NCI-H2227 treated with DMSO at 0.1 percent for 48 hours (cell line): ENCODE results near the gene NAP1L4.
A peak's percentile ranks its signal among the peaks of the same experiment; 100 is the strongest.

Source experiments
- DNase-seq: peaks from one replicate; lab custom pipeline; 2025; lab: John Stamatoyannopoulos, UW

The NAP1L4 gene, protein sequence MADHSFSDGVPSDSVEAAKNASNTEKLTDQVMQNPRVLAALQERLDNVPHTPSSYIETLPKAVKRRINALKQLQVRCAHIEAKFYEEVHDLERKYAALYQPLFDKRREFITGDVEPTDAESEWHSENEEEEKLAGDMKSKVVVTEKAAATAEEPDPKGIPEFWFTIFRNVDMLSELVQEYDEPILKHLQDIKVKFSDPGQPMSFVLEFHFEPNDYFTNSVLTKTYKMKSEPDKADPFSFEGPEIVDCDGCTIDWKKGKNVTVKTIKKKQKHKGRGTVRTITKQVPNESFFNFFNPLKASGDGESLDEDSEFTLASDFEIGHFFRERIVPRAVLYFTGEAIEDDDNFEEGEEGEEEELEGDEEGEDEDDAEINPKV

DNA sequence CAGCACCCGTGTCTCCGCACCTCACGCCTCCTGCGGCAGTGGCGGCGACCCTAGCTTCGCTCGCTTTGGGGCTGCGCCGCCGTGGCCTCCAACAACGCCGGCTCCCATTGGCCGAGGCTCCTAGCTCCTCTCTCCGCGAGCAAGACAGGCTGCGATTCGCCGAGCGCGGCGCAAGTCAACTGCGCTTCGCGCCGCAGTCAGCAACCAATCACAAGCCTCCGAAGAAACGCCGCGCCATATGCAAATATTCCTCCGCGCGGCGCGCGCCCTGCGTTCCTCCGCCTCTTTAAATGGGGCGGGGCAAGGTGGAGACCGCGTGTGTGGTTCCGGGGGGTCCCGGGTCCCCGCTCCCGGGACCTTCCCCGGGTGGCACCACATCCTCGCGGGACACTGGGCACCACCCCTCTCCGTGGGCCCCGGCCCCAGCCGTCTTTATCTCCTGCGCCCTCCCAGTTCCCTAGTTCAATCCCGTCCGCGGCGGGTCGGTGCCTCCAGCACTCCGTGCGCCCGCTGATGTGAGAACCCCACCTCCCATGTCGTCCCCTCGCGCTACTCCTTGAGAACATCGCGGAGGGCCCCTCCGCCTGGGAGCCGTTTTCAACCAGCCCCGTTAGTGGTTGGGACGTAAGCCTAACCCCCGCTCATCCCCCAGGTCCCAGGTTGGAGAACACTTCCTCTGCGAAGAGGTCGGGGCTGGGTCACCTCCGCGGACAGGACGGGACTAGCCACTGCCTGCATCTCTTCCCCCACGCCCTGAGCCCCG is at the start of gene NAP1L4:
Gene NAP1L4, minus strand, starts transcription at position 96 of the 763 bp plus-strand sequence. CDS start 13,109 bp downstream, outside the sequence.
- peak; percentile 99 for DNase-seq

DNA sequence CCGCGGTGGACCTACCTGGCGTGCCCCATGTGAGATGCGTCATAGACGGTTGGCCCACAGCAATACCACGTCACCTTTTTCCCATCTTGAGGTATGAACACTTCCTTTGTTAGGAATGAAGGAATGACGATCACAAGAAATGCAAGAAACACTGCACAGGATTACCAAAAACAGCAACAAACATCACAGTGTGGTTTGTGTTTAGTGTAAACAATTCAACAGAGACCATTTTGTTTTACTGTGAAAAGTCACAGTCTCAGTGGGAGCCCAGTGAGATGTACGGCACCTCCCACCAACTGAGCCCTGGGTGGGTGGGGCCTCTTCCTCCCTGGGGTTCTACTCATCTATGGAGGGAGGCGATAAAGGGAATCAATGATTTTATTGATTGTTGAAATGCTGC is 48.8 kb upstream of the NAP1L4 start:
- no peak for DNase-seq

DNA sequence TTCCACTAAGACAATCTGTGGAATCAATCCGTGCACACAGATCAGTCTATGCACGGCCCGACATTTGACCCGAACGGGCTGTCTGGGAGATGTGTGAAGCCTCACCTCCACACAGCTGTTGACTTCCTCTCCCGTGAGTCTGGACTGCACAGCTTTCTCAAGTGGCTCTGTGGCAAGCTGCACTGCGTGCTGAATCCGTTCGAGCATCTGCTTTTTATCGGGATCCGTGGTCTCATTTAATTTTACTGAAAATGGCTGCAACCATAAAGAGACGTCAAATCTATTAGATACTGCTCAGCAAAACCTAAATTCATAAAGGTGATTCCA is 45.8 kb upstream of the NAP1L4 start:
- no peak for DNase-seq

DNA sequence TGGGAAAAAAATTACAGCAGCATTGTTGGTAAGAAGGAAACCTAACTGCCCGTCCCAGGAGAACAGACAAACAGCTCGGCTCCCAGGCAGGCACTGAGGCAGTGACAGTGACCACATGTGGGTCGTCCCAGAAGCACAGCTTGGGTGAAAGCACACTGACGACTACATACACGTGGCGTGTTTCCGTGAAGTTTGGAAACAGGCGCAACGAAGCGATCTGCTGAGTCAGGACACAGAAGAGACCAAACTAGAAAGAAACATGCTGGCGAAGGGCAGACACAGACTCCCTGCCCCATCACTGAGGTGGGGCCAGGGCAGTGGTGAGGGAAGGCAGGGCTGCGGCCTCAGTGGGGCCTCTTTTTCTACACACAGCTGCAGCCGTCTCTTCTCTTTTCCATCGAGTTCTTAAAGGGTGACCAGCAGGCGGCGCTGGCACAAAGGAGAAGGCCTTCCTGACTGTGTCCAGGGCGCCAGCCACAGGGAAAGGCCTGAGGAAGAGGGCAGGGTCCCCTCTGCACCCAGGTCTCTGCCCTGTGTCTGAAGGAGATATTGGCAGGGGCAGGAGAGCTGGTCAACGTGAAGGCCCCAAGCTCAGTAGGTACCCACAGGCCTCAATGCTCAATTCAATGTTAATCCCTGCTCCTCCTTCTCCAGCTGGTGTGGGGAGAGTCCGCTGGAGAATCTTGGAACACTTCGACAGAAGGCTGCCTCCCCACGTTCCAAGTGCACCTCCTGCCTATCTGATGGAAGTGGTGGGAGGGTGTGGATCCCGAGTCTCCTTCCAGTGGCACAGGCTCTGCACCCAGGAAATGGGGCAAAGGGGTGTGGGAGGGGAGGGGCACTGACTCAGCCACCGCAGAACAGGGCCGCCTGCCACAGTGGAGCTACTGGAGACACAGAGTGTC is 45.2 kb upstream of the NAP1L4 start:
- DNase-seq: peak; percentile 71

DNA sequence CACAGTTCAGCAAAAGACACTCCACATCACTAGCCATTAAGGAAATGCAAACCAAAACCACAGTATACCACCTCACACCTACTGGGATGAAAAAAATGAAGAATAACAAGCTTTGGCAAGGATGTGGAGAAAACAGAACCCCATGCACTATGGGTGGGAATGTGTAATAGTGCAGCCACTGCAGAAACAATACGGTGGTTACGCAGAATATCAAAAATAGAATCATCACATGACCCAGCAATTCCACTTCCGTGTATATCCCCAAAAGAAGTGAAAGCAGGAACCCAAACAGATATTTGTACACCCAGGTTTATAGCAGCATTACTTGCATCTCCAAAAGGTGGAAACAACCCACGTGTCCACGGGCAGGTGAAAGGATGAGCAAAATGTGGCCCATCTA is 44.3 kb upstream of the NAP1L4 start:
- no peak for DNase-seq

DNA sequence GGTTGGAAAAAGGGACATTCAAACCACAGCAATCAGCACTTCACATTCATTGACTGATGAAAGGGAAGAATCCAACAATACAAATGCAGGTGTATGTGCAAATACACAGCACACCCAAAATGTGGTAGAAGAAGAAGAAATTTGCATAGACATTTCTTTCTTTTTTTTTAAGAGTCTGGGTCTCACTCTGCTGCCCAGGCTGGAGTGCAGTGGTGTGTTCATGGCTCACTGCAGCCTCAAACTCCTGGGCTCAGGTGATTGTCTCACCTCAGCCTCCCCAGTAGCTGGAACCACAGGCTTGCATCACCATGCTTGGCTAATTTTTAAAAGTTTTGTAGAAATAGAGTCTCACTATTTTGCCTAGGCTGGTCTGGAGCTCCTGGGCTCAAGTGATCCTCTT is 43.2 kb upstream of the NAP1L4 start:
- no peak for DNase-seq

DNA sequence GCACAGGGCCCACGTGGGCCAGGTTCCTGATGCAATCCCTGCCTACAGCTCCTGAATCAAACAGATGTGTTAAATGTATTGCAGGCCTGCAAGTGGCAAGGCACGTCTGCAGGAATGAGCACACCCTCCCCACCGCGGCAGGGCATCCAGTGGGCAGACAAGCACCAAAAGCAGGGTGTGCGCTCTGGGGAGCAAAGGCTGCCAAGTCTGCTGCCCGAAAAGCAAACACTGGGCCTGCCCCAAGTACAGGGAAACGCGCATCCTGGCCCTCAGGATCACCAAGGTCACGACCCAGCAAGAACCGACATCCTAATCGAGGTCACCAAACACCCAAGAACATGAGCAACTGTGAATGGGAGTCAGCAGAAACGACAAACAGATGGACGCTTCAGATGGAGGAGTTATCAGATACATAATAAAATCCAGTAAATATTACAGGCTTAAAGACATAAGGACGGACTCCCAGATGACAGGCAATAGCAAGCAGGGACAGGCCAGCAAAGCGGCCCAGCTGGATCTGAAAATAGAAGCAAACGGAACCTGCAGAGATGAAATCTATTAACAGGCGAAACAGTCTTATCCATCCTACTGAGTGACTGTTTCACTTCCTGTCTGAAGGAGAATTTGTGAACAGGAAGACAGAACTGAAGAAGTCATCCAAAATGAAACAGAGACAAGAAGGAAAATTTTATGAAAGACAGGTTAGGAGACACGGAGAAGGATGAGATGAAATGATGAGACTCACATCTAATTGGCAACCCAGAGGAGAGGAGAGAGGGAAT is 38.4 kb upstream of the NAP1L4 start:
- no peak for DNase-seq

DNA sequence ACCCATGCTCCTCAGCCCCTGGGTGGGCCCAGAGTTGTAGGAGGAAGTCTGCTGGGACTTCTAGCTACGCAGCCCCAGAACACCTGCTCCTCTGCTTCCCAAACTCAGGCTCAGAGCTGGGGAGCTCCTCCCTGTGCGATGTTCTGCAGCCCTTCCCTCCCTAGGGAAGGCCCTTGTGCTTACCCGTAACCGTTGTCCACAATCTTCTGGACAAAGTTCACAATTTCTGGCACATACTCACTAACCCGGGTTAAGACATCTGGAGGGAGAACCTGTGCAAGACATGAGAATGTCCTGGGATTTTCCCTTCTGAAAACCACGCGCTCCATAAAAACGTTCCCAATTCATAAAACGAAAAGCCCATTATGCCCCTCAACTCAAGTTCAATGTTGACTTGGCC is 36.7 kb upstream of the NAP1L4 start:
- DNase-seq: no peak

DNA sequence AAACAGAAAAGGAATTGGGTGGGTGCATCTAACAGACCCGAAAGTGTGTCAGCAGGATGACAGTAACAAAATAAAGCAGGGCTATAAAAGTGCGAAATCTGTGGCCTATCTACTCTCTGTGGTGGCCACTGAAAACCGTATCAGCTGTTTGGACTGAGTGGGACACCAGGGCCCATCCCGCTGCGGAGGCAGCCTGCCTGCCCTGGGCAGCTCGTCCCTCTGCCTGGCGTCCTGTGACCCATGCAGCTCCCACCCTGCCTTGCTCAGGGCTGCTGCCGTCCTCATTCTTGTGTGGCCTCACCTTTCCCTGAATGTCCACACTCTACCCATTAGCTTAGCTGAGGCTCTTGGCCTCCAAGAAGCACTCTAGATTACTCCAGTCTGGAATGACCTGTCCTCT is 34.7 kb upstream of the NAP1L4 start:
- DNase-seq: no peak

DNA sequence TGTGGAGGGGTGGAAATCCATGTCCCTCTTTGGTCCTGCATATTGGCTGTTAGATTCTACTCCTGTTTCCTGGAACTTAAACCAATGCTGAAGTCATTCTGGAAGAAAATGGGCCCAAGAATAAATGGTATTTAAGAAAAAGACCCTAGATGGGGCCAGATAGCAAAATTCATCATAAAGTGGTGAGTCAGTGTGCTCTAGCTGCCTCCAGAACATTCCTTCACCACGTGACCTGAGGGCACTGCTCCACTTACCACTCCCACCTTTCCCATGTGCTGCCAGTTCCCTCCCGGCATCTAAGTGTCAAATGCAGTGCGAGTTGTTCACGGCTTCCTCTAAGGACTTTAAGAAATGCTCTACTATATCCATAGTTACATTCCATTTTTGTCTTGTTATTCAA is 30.9 kb upstream of the NAP1L4 start:
- no peak for DNase-seq

DNA sequence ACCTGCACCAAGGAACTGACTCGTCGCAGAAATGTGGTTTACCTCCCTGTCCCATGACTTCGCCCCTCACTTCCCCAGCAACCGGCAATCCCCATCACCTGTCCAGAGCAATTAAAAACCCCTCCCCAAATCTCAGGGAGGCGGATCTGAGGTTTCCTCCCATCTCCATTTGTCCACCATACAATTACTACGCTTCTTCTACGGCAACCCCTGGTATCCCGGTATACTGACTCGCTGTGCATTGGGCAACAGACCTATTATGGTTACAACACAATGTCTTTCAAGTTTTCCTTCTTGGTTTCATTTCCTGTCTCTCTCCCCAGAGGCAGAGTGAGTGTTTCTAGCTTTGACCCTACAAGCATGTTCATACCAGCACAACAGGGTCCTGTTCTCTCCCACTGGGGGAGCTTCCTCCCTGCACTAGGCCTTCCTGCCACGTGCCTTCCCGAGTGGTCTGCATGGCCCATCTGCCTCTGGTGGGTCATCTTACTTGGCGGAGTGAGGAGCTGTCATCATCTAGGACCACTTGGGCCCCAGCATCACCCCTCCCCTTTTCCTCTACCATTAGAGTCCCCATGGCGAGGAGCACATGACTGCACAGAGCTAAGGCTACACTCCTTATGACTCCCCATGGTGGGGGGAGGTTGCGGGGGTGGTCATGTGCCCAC is 30.3 kb upstream of the NAP1L4 start:
- DNase-seq: no peak

DNA sequence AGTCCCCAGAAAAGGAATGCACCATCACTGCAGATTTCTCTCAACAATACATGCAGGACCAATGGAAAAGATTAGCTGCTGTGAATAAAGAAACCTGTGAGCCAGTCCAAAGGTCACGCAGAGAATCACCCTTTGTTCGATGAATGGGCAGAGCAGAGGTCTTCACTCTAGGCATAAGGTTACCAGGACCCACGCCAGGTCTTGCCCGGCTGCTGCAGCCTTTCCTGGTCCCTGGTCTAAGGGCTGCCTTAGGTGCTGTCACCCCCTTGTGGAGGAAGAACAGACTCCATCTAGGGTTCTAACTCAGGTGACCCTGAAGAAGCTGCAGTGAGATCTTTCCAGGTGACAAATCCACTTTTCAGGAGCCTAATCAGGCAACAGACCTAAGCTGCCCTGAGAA is 29.0 kb upstream of the NAP1L4 start:
- no peak for DNase-seq

DNA sequence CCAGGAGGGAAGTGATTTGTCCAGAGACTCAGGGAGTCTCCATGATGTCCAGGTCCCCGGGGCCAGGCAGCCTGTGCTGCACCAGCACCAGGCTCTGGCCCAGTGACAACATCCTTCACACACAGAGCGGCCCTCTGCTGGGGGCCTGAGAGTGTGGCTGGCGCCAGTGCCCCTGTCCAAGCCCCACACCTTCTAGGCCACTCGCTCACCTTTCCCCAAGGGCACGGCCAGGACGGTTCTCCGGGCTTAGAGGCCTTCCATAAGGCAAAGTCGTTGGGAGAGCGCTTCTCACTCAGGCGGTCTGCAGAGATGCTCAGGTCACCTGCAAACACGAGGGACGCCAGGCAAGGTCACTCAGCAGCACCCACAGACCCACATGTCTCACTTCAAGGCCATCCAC is 27.9 kb upstream of the NAP1L4 start:
- no peak for DNase-seq

DNA sequence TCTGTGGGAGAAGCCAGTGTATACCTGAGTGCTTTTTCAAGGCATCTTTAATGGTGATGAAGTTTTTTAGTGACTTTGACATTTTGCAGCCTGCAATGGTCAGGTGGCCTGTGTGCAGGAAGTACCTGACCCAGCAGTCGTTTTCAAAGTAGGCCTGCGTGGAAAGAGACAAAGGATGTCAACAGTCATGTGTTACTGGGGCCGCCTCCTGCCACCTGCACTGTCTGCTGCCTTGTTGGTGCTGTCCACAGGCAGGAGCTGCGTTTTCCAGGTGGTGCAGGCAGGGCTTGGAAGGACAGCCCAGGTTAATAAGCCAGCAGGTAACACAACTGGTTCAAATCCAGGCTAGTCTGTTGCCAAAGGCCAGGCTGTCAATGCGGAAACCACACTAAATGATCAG is 26.5 kb upstream of the NAP1L4 start:
- no peak for DNase-seq

DNA sequence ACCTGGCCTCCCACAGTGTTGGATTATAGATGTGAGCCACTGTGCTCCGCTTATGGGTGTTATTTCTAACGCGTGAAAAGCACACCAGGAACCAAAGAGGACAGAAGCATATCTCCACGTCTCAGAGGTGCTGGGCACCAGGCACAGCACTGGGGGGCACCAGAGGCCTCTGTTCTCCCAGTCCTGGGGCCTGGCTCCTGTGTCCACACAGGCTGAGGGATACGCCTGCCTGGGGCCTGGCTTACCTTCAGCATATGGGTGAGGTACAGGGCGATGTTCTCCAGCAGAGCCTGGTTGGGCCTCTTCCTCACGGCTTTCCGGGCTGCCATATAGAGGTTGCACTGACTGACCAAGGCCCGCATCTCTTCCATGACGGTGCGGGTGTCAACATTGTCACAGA is 24.7 kb upstream of the NAP1L4 start:
- no peak for DNase-seq

DNA sequence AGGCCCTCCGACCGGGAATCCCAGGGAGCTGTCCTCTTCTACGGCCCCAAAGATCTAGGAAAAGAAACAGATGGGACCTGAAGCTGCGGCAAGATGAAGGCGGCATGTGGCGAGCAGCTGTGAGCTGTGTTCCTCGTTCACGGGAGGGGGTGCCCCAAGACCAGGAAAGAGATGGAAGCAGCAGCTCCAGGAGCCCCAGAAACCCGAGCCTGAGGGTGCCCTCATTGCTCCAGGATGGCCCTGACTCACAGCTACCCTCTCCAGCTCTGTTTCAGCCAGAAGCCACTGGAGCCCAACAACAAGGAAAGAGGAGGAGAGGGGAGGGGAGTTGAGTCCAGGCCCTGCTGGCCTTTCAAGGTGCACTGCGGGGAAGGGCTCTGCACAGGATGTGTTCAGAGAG is 23.7 kb upstream of the NAP1L4 start:
- DNase-seq: no peak

DNA sequence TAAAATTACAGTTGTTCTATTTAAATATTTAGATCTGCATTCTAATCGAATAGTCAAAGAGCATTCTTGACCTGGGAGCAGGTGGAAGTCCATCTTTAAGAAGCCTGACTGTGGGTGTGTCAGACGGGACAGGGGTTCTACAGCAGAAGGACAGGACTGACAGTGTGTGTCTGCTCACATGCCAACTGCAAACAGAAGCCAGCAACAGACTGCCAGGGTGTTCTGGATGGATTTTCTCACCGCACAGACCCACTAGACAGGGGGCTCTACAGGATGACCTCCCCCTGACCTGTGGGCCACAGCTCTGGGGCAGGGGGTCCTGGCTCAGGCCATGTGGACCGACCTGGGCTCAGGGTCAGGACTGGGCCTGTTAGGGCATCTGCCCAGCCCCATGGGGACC is 22.8 kb upstream of the NAP1L4 start:
- DNase-seq: no peak

DNA sequence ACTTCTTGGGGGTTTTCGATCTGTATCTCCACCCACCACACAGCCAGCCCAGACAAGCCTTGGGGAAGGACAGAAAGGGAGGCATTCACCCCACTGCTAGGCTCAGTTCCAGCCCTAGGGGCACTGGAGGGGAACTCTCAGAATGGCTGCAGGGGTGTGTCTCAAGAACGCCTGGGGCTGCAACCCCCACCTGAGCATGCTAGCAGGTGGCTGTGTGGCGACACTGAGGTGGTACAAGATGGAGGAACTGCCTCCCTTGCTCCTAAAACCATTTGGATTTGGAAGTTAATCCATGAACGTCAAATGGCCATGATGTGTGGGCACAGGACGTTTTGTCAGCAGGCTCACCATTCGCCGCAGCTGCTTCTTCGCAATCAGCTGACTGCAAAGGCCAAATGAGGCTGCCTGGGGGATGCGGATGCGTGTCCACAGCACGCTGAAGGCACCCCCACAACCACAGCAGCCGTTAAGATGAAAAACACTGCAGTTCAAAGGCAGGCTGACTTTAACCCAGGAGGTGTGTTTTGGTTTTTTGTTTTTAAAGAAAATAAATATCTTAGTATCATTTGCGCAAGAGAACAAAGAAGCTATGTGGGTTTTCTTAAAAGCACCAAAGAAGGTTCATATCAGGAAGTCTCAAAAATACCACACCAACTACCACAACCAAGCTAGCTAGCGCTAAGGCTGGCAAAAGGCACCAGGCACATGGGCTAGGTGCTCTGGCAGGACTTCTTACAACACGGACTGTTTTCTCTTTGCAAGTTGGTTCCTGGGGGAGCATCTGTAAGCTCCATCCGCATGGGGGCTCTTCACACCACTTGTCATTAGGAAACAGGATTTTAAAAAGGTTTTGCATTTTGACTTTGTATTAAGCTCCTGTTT is 22.2 kb upstream of the NAP1L4 start:
- no peak for DNase-seq

DNA sequence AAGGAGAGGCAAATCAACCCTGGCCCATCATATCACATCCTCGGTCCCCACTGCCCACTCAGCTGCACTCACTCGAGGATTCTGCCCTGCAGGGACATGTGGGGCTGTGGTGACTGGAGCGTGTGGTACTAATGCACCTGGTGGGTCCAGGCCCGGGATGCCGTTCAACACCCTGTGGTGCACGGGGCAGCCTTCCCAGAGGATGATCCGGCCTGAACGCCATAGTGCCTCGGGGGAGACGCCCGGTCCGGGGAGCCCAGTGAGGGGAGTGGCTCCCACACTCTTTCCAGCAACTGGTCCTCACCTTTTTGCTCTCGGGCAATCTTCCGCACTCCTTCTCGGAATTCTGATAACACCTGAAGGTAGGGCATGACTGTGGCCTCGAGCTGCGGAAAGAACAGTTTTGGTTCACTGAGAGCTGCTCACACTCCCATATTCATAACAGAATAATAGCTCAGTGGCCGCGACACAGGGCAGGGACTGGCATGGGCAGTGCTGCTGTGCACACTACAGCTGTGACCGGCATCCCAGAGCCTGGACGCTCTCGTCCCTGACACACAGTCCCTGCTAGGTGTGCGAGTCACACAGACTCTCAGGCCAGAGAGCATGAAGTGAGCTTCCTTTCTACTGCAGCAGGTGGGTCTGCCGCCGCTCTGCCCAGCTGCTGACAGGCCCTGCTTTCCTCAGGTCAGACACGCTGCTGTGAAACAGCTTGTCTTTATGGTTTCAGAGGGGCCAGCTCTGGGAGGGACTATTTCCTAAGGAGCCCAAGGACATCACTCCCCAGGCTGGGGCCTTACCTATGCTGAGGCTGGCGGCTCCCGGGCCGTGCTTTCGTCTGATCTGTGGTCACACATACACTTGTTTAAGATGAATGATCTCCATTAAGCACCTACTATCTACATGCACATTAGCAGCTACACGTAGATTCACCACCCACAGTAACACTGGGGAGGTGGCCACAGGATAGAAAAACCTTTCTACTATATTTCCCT is 20.1 kb upstream of the NAP1L4 start:
- no peak for DNase-seq
